HepG2 (cell line): ENCODE results near the gene ZNF326.

Source experiments
- ATF3 ChIP-seq: sonication (generic); formaldehyde crosslinking; IDR thresholded peaks from 2 replicates; pipeline ENCODE4 v1.4.0; 2020; ENCODE audit warnings: missing genetic modification reagents
- BHLHE40 ChIP-seq: IDR thresholded peaks from 2 replicates; pipeline ENCODE4 v1.6.1; 2011; ENCODE audit warnings: low read length, improper control_type of control experiment
- JUND ChIP-seq: sonication (generic); formaldehyde crosslinking; IDR thresholded peaks from 2 replicates; pipeline ENCODE4 v1.8.0; 2022; ENCODE audit warnings: mild to moderate bottlenecking, missing genetic modification reagents
- POLR2AphosphoS2 ChIP-seq: IDR thresholded peaks from 2 replicates; pipeline ENCODE4 v1.6.1; 2011; ENCODE audit warnings: low read depth, low read length, improper control_type of control experiment
- SMC3 ChIP-seq: IDR thresholded peaks from 2 replicates; pipeline ENCODE4 v1.6.1; 2011; ENCODE audit warnings: low read length, improper control_type of control experiment
- SUZ12 ChIP-seq: fragments of 150-350 bp; IDR thresholded peaks from 2 replicates; pipeline ENCODE4 v1.6.1; 2014; ENCODE audit warnings: low read depth, low read length
- YY1 ChIP-seq: IDR thresholded peaks from 2 replicates; pipeline ENCODE4 v1.6.1; 2011; ENCODE audit warnings: low read length, low read depth, moderate library complexity, mild to moderate bottlenecking; ENCODE audit not compliant: insufficient read depth, insufficient replicate concordance
- ZKSCAN1 ChIP-seq: fragments of 150-350 bp; IDR thresholded peaks from 2 replicates; pipeline ENCODE4 v1.6.1; 2014; ENCODE audit warnings: low read length
- ZNF543 ChIP-seq: sonication (generic); formaldehyde crosslinking; IDR thresholded peaks from 2 replicates; pipeline ENCODE4 v1.4.0; 2020; ENCODE audit warnings: mild to moderate bottlenecking, missing genetic modification reagents

DNA sequence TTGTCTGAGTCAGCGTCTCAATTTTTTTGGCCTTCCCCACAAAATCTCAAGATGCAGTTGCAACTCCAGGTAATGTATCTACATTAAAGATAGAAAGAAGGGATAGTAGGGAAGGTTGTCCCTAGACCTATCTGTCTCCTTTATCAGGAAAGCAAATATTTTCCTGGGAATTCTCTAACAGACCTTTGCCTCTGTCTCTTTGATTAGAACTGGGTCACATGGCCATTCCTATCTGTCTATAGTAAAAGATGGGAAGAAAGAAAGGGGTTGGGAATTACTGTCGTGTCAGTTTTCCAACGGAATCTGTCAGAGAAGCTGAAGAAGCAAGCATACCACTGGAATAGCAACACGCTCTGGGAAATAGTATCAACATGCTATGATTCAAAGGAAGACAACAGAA is 48.7 kb downstream of the ZNF326 start:
- TF ChIP-seq ZKSCAN1 (no peak), SUZ12 (no peak), ATF3 (no peak), BHLHE40 (no peak), JUND (CRISPR knock-in tag) (no peak), YY1 (no peak), SMC3 (no peak), ZNF543 (no peak), POLR2AphosphoS2 (no peak)
